B cell (primary cell): ENCODE results near the gene SKP1. TPM values are rescaled to one million over a fixed set of nuclear protein-coding genes. Genes with fewer than 3 reads are reported as not detected.

Experiments used
- ATAC-seq: fragments of 200-7000 bp; cut with Tn5 transposase; one replicate; pipeline ENCODE4 v1.10.0; 2021; ENCODE audit warnings: low read depth, mild to moderate bottlenecking, moderate number of reproducible peaks, moderate library complexity
- CTCF ChIA-PET: fragments of 350-600 bp; sonication (Branson Sonifier 250); formaldehyde crosslinking; loops from one replicate; lab custom pipeline; 2021; ENCODE audit warnings: antibody characterized with exemption, inconsistent platforms; lab: Charles Lee
- POLR2A ChIA-PET: fragments of 350-600 bp; sonication (Branson Sonifier 250); formaldehyde crosslinking; loops from one replicate; lab custom pipeline; 2021; ENCODE audit warnings: antibody characterized with exemption; lab: Charles Lee
- DNase-seq: peaks from one replicate; pipeline ENCODE4 v3.0.0; 2013
- H2AFZ ChIP-seq: 2 replicates; pipeline ENCODE4 v1.6.1; 2012; ENCODE audit warnings: mild to moderate bottlenecking, low read depth, low read length; ENCODE audit not compliant: insufficient read depth, poor library complexity, severe bottlenecking
- H3K27ac ChIP-seq, 2 donors: 1 replicate in 1 of 2; 2 replicates in 1 of 2; pipeline ENCODE4 v1.5.1; 2012 to 2013; ENCODE audit warnings: low read length in 2 of 2, mild to moderate bottlenecking in 2 of 2, moderate library complexity in 1 of 2
- H3K27me3 ChIP-seq, 4 experiments: fragments of 200-600 bp in 1 of 4; sonication (generic) in 1 of 4; replicated peaks in 1 of 4; 1 replicate in 2 of 4; 2 replicates in 2 of 4; pipeline versions ENCODE4 v1.6.1 to v1.7.0; 2013 to 2016; ENCODE audit warnings: low read length in 3 of 4, mild to moderate bottlenecking in 2 of 4, mixed read lengths in 1 of 4, moderate library complexity in 1 of 4; ENCODE audit not compliant: insufficient read depth in 4 of 4, control insufficient read depth in 3 of 4; ENCODE audit errors: control extremely low read depth in 1 of 4
- H3K36me3 ChIP-seq, 2 experiments: replicated peaks in 1 of 2; 1 replicate in 1 of 2; 2 replicates in 1 of 2; pipeline versions ENCODE4 v1.6.1 to v1.7.1; 2013; ENCODE audit warnings: low read length in 1 of 2; ENCODE audit not compliant: insufficient read depth in 2 of 2, control insufficient read depth in 1 of 2; ENCODE audit errors: control extremely low read depth in 1 of 2, extremely low read depth in 1 of 2
- H3K4me1 ChIP-seq, 2 donors: fragments of 200-600 bp in 1 of 2; sonication (generic) in 1 of 2; 1 replicate in 1 of 2; 2 replicates in 1 of 2; pipeline versions ENCODE4 v1.5.1 to v1.6.1; 2013 to 2017; ENCODE audit warnings: low read length in 2 of 2; ENCODE audit not compliant: control insufficient read depth in 2 of 2, insufficient read depth in 2 of 2
- H3K4me2 ChIP-seq: replicated peaks from 2 replicates; pipeline ENCODE3; 2012; ENCODE audit warnings: mild to moderate bottlenecking, low read depth, low read length; ENCODE audit not compliant: poor library complexity, severe bottlenecking
- H3K4me3 ChIP-seq, 5 experiments: fragments of 200-600 bp in 1 of 5; sonication (generic) in 1 of 5; 1 replicate in 3 of 5; 2 replicates in 2 of 5; pipeline versions ENCODE4 v1.5.1 to v1.7.0; 2011 to 2016; ENCODE audit warnings: low read length in 4 of 5, mild to moderate bottlenecking in 4 of 5, low read depth in 2 of 5, control low read depth in 1 of 5, moderate library complexity in 1 of 5; ENCODE audit not compliant: insufficient read depth in 1 of 5; ENCODE audit errors: control extremely low read depth in 1 of 5, extremely low read depth in 1 of 5
- H3K79me2 ChIP-seq: fragments of 200-600 bp; sonication (generic); one replicate; pipeline ENCODE4 v1.6.0; 2016; ENCODE audit warnings: low read length; ENCODE audit not compliant: control insufficient read depth, insufficient read depth
- H3K9ac ChIP-seq: fragments of 200-600 bp; sonication (generic); 2 replicates; pipeline ENCODE4 v1.6.1; 2017; ENCODE audit warnings: mild to moderate bottlenecking, low read length, moderate library complexity
- H3K9me3 ChIP-seq, 3 donors: one replicate each; pipeline versions ENCODE4 v1.6.1 to v1.7.1; 2013; ENCODE audit warnings: low read length in 2 of 3; ENCODE audit not compliant: control insufficient read depth in 2 of 3, insufficient read depth in 1 of 3; ENCODE audit errors: control extremely low read depth in 1 of 3
- H4K20me1 ChIP-seq: 2 replicates; pipeline ENCODE4 v1.6.0; 2012; ENCODE audit warnings: mild to moderate bottlenecking, low read length; ENCODE audit not compliant: insufficient read depth, control insufficient read depth, poor library complexity, severe bottlenecking
- H3K27ac Mint-ChIP-seq: one replicate; pipeline ENCODE4 v1.8.0; 2021; ENCODE audit warnings: mixed read lengths
- H3K27me3 Mint-ChIP-seq: one replicate; pipeline ENCODE4 v1.8.0; 2021; ENCODE audit warnings: mixed read lengths
- H3K4me1 Mint-ChIP-seq: one replicate; pipeline ENCODE4 v1.8.0; 2021; ENCODE audit warnings: mixed read lengths
- H3K4me3 Mint-ChIP-seq: one replicate; pipeline ENCODE4 v1.8.0; 2021; ENCODE audit warnings: mixed read lengths
- H3K9me3 Mint-ChIP-seq: one replicate; pipeline ENCODE4 v1.8.0; 2022; ENCODE audit warnings: mixed read lengths; ENCODE audit not compliant: insufficient read depth
- EZH2 ChIP-seq: IDR thresholded peaks from 2 replicates; pipeline ENCODE4 v1.6.1; 2012; ENCODE audit warnings: borderline replicate concordance, low read depth, mild to moderate bottlenecking, moderate library complexity, low read length; ENCODE audit not compliant: insufficient read depth, poor library complexity, severe bottlenecking
- WGBS: methylation state at CpG from one replicate; pipeline ENCODE4 v1.1.5; 2013; ENCODE audit warnings: missing lambda C conversion rate; ENCODE audit not compliant: insufficient coverage; 5-methylcytosine and 5-hydroxymethylcytosine counted together
- intact Hi-C: fragments of 100-400 bp; cut with micrococcal nuclease; formaldehyde crosslinking; loops from one replicate; pipeline ENCODE4 v1.10.0; 2022
- polyA plus RNA-seq: library from polyadenylated mRNA; depleted of rRNA; stranded (reverse); fragments of >200 nt; gene quantifications from 2 replicates; pipeline ENCODE4 v1.2.3, GENCODE V29; 2012
- total RNA-seq, 2 donors: library from RNA; stranded (reverse); fragments of 120-200 nt in 1 of 2; gene quantifications; 1 replicate in 1 of 2; 2 replicates in 1 of 2; pipeline versions ENCODE4 v1.2.3 to v1.2.4, GENCODE V29; 2013 to 2022
- TF ChIP-seq, protein P1 (sequence below): fragments of 200-600 bp; IDR thresholded peaks from one replicate; pipeline ENCODE4 v1.8.0; 2022; ENCODE audit warnings: antibody characterized with exemption, mild to moderate bottlenecking

Gene SKP1
- total and polyA plus RNA-seq, 2 donors (not counting 1 experiment from before 2014, with no cell fraction given) = 108 to 186 TPM

GRCh38 chr5:134135091-134135655 is 41.6 kb downstream of the SKP1 start:
- no peak overlapping the region for H3K27ac ChIP-seq
- no peak overlapping the region for H3K4me3 Mint-ChIP-seq

More at GRCh38 chr5:134135091-134135655, 41.6 kb downstream of the SKP1 start:
- no peak overlapping the region for H3K9ac ChIP-seq
- peak overlapping the region; percentile 62 for H3K27ac Mint-ChIP-seq
- H3K27me3 Mint-ChIP-seq = no peaks in the 10 kb centered on the region
- H2AFZ ChIP-seq = no peak overlapping the region
- H3K9me3 Mint-ChIP-seq = no peaks in the 10 kb centered on the region
- intact Hi-C loops = no loop called here
- peaks cover 31% of the 10 kb centered on the region for H4K20me1 ChIP-seq
- POLR2A ChIA-PET = interaction anchor here (0.6 kb wide), 1 partner anchor 76 kb away, joined by 5 read pairs; no protein-coding TSS in a partner anchor
- no peak overlapping the region for H3K4me2 ChIP-seq
- no peak overlapping the region for H3K4me3 ChIP-seq
- TF ChIP-seq, protein P1, sequence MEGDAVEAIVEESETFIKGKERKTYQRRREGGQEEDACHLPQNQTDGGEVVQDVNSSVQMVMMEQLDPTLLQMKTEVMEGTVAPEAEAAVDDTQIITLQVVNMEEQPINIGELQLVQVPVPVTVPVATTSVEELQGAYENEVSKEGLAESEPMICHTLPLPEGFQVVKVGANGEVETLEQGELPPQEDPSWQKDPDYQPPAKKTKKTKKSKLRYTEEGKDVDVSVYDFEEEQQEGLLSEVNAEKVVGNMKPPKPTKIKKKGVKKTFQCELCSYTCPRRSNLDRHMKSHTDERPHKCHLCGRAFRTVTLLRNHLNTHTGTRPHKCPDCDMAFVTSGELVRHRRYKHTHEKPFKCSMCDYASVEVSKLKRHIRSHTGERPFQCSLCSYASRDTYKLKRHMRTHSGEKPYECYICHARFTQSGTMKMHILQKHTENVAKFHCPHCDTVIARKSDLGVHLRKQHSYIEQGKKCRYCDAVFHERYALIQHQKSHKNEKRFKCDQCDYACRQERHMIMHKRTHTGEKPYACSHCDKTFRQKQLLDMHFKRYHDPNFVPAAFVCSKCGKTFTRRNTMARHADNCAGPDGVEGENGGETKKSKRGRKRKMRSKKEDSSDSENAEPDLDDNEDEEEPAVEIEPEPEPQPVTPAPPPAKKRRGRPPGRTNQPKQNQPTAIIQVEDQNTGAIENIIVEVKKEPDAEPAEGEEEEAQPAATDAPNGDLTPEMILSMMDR = no peak
- TF ChIP-seq EZH2 = no peak
- peaks cover 0 to 28% of the 10 kb centered on the region in 2 experiments for H3K36me3 ChIP-seq
- H3K4me1 Mint-ChIP-seq = peaks cover 57% of the 10 kb centered on the region
- peaks cover 24% of the 10 kb centered on the region for H3K79me2 ChIP-seq
- 95% methylated on average over 6 of the region's 7 CpGs for WGBS
- CTCF ChIA-PET = interaction anchor here (0.9 to 25.7 kb wide), 3 partner anchors 11 to 95 kb away, joined by 3 to 644 read pairs (median 21); no protein-coding TSS in a partner anchor
- ATAC-seq (no peak), DNase-seq (no peak)
- no peaks in the 10 kb centered on the region for H3K27me3 ChIP-seq
- H3K4me1 ChIP-seq = peaks cover 22 to 63% of the 10 kb centered on the region in 2 donors
- H3K9me3 ChIP-seq = no peaks in the 10 kb centered on the region
